Transverse colon (tissue), 3 donors: ENCODE data around the gene ALG1.

Experiments
- CTCF ChIP-seq, 5 experiments: fragments of 200-600 bp in 3 of 5; fragments of 450-650 bp in 2 of 5; sonication (generic) in 3 of 5; IDR thresholded peaks; 1 replicate in 2 of 5; 2 replicates in 3 of 5; pipeline ENCODE4 v1.5.1; 2016 to 2017; ENCODE audit warnings: antibody characterized with exemption in 5 of 5, inconsistent platforms in 3 of 5, mild to moderate bottlenecking in 2 of 5, moderate library complexity in 1 of 5
- POLR2A ChIP-seq: fragments of 450-650 bp; IDR thresholded peaks from one replicate; pipeline ENCODE4 v1.6.1; 2016; ENCODE audit warnings: antibody characterized with exemption, mild to moderate bottlenecking, moderate library complexity

GRCh38 chr16:5041600-5042133, 30.0 kb upstream of the ALG1 start:
- TF ChIP-seq POLR2A, result no peak
- TF ChIP-seq CTCF (IDR thresholded peaks at IDR 0.05), result no peak
